Vagina (tissue), 2 donors: ENCODE measurements around the gene MARK1. TPM values are rescaled to one million over a fixed set of nuclear protein-coding genes. Genes with fewer than 3 reads are reported as not detected.
"Not testable (repeated sequence)": the region's sequence is repeated elsewhere in the genome, so short reads cannot be mapped to it uniquely, and the experiment has no call there.

Experiments used
- DNase-seq, 2 donors: peaks; one replicate each; pipeline ENCODE4 v3.0.0-alpha.2; 2017; ENCODE audit errors: extremely low spot score in 2 of 2
- H3K27ac ChIP-seq: fragments of 200-600 bp; sonication (generic); one replicate; pipeline ENCODE4 v1.5.1; 2019
- H3K27me3 ChIP-seq: fragments of 200-600 bp; sonication (generic); one replicate; pipeline ENCODE4 v1.5.1; 2019
- H3K36me3 ChIP-seq, 2 donors: fragments of 200-600 bp; sonication (generic); one replicate each; pipeline ENCODE4 v1.5.1; 2017 to 2019
- H3K4me1 ChIP-seq: fragments of 200-600 bp; sonication (generic); one replicate; pipeline ENCODE4 v1.5.1; 2019
- H3K4me3 ChIP-seq, 2 donors: fragments of 200-600 bp; sonication (generic); 1 replicate in 1 of 2; 2 replicates in 1 of 2; pipeline ENCODE4 v1.5.1; 2016 to 2019
- H3K9me3 ChIP-seq: fragments of 200-600 bp; sonication (generic); one replicate; pipeline ENCODE4 v1.5.1; 2019
- POLR2A ChIP-seq, 2 donors: fragments of 450-650 bp; IDR thresholded peaks; one replicate each; pipeline ENCODE4 v1.6.1; 2017; ENCODE audit warnings: antibody characterized with exemption in 2 of 2, mild to moderate bottlenecking in 2 of 2, moderate library complexity in 2 of 2
- POLR2AphosphoS5 ChIP-seq, 2 donors: sonication (generic); formaldehyde crosslinking; IDR thresholded peaks; one replicate each; pipeline ENCODE4 v1.9.0; 2017; ENCODE audit warnings: antibody characterized with exemption in 2 of 2, mild to moderate bottlenecking in 2 of 2, low read depth in 1 of 2; ENCODE audit not compliant: insufficient read depth in 1 of 2
- intact Hi-C: fragments of 100-400 bp; cut with DNase I; formaldehyde crosslinking; loops from one replicate; pipeline ENCODE4 v1.15.1; 2023
- total RNA-seq: library from RNA; depleted of rRNA; stranded (reverse); fragments of >200 nt; gene quantifications from one replicate; pipeline ENCODE4 v1.2.3, GENCODE V29; 2016
- TF ChIP-seq, protein P1 (sequence below), 3 experiments: fragments of 450-650 bp in 2 of 3; fragments of 200-600 bp in 1 of 3; sonication (generic) in 1 of 3; IDR thresholded peaks; one replicate each; pipeline ENCODE4 v1.5.1; 2017 to 2019; ENCODE audit warnings: antibody characterized with exemption in 3 of 3, mild to moderate bottlenecking in 2 of 3, moderate library complexity in 2 of 3

Gene MARK1
- total RNA-seq, 1 donor from 2014 or later, result 13.0 TPM

DNA sequence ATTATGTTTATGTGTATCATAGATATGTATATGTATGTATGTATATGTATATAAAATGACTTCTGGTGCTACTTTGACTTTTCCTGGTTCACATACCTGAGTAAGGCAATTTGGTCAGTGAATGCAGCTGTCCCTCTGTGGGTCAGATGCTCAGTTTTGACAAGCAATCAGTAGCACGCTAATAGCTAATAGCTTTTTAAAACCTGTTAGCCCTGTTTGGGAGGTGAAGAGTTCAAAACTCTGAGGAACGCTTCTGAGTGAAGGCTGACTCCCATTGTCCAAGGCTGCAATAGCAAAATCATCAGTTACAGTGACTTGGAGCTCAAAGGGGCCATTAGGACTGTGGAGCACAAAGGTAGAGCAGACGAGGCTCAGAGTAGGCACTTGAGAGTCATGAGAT, 67.2 kb downstream of the MARK1 start:
- TF ChIP-seq POLR2A (IDR thresholded peaks at IDR 0.05), result no peak
- no peak for TF ChIP-seq POLR2AphosphoS5 (IDR thresholded peaks at IDR 0.05; ENCODE audit: insufficient read depth in 1 of 2, low read depth in 1 of 2)
- TF ChIP-seq, protein P1, sequence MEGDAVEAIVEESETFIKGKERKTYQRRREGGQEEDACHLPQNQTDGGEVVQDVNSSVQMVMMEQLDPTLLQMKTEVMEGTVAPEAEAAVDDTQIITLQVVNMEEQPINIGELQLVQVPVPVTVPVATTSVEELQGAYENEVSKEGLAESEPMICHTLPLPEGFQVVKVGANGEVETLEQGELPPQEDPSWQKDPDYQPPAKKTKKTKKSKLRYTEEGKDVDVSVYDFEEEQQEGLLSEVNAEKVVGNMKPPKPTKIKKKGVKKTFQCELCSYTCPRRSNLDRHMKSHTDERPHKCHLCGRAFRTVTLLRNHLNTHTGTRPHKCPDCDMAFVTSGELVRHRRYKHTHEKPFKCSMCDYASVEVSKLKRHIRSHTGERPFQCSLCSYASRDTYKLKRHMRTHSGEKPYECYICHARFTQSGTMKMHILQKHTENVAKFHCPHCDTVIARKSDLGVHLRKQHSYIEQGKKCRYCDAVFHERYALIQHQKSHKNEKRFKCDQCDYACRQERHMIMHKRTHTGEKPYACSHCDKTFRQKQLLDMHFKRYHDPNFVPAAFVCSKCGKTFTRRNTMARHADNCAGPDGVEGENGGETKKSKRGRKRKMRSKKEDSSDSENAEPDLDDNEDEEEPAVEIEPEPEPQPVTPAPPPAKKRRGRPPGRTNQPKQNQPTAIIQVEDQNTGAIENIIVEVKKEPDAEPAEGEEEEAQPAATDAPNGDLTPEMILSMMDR (IDR thresholded peaks at IDR 0.05), result no peak
- no peaks in the 10 kb centered on the region for H3K4me1 ChIP-seq
- intact Hi-C loops, result no loop called here
- DNase-seq, result no peak
- peaks cover 0 to 7% of the 10 kb centered on the region in 2 donors for H3K36me3 ChIP-seq
- no peaks in the 10 kb centered on the region for H3K9me3 ChIP-seq
- no peaks in the 10 kb centered on the region for H3K27me3 ChIP-seq
- H3K4me3 ChIP-seq, result no peak overlapping the region
- H3K27ac ChIP-seq, result no peak overlapping the region

DNA sequence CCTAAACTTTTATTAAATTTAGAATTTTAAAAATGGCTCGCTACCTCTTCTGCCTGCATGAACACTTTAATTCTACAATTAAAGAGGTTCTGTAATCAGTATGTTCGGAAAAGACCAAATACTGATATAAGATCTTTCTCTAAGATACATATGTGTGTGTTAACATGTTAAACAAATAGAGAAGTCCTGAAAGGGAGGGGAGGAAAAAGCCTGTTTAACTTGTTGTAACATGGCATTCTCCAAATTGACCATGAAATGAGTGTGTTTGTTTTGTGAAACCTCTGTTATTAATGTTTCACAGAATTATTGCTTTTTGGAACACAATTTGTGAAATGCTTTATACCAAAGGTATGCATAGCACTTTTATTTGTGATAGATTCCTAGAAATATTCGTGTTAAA, 77.0 kb downstream of the MARK1 start:
- DNase-seq, result no peak
- Histone ChIP-seq H3K4me1 (no peaks in the 10 kb centered on the region), H3K9me3 (no peaks in the 10 kb centered on the region), H3K27ac (no peak overlapping the region), H3K4me3 (no peak overlapping the region), H3K27me3 (no peaks in the 10 kb centered on the region), H3K36me3 (no peaks in the 10 kb centered on the region)
- TF ChIP-seq POLR2A (IDR thresholded peaks at IDR 0.05) (no peak), POLR2AphosphoS5 (IDR thresholded peaks at IDR 0.05; ENCODE audit: insufficient read depth in 1 of 2, low read depth in 1 of 2) (no peak)
- TF ChIP-seq, protein P1 (IDR thresholded peaks at IDR 0.05), result no peak
- intact Hi-C loops, result no loop called here

DNA sequence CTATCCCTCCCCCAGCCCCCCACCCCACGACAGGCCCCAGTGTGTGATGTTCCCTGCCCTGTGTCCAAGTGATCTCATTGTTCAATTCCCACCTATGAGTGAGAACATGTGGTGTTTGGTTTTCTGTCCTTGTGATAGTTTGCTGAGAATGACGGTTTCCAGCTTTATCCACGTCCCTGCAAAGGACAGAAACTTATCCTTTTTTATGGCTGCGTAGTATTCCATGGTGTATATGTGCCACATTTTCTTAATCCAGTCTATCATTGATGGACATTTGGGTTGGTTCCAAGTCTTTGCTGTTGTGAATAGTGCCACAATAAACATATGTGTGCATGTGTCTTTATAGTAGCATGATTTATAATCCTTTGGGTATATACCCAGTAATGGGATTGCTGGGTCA, 77.7 kb downstream of the MARK1 start:
- H3K4me1 ChIP-seq, DNase-seq, H3K4me3 ChIP-seq, H3K36me3 ChIP-seq, H3K9me3 ChIP-seq, H3K27ac ChIP-seq, intact Hi-C loops, H3K27me3 ChIP-seq: not testable (repeated sequence)

DNA sequence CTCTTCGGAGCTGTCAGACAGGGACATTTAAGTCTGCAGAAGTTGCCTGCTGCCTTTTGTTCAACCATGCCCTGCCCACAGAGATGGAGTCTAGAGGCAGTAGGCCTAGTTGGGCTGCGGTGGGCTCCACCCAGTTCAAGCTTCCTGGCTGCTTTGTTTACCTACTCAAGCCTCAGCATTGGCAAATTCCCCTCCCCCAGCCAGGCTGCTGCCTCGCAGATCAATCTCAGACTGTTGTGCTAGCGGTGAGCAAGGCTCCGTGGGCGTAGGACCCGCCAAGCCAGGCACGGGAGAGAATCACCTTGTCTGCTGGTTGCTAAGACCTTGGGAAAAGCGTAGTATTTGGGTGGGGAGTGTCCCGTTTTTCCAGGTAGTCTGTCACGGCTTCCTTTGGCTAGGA, 83.2 kb downstream of the MARK1 start:
- H3K4me3 ChIP-seq, H3K9me3 ChIP-seq, intact Hi-C loops, H3K27ac ChIP-seq, DNase-seq, H3K27me3 ChIP-seq, H3K4me1 ChIP-seq, H3K36me3 ChIP-seq: not testable (repeated sequence)

DNA sequence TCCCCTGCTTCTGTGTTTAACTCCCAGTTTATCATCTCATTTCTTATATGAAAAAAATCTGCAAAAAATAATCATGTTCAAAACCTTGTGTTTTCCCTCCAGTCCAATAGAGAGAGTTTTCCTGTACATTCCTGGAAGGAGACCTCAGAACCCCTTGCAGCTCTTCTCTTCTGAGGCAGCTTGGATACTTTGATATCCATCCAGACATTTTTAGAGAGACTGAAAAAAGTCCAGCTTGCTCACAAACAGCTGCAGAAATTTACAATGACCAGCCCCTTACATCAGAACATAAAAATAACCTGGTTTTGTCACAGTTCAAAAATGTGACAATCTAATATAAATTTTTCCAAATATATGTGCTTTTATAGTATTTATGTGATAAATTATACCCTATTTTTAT, 88.9 kb downstream of the MARK1 start:
- H3K27ac ChIP-seq, result no peak overlapping the region
- H3K36me3 ChIP-seq, result peaks cover 0 to 4% of the 10 kb centered on the region in 2 donors
- no peaks in the 10 kb centered on the region for H3K27me3 ChIP-seq
- intact Hi-C loops, result no loop called here
- DNase-seq, result no peak
- no peak for TF ChIP-seq POLR2A (IDR thresholded peaks at IDR 0.05)
- H3K9me3 ChIP-seq, result no peaks in the 10 kb centered on the region
- H3K4me3 ChIP-seq, result no peak overlapping the region
- no peaks in the 10 kb centered on the region for H3K4me1 ChIP-seq

DNA sequence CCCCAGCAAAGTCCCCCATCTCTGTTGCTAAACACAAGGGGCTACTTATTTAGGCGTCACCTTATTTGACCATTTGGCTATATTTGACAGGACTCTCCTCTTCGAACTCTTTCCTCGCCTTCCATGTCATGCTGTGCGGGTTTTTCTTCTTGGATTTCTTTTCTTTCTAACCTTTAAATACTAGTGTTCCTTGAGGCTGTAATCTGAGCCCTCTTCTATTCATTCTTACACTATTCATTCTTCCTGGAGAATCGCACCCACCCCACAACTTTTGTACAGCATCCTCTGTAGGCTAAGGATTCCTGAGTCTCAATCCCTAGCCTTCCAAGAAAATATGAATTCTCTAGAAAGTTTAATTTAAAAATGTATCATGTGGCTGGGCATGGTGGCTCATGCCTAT, 100.5 kb downstream of the MARK1 start:
- no peaks in the 10 kb centered on the region for H3K9me3 ChIP-seq
- H3K27me3 ChIP-seq, result no peaks in the 10 kb centered on the region
- no peaks in the 10 kb centered on the region for H3K4me1 ChIP-seq
- intact Hi-C loops, result no loop called here
- no peak for TF ChIP-seq POLR2A (IDR thresholded peaks at IDR 0.05)
- TF ChIP-seq, protein P1 (IDR thresholded peaks at IDR 0.05), result no peak
- no peak for TF ChIP-seq POLR2AphosphoS5 (IDR thresholded peaks at IDR 0.05; ENCODE audit: insufficient read depth in 1 of 2, low read depth in 1 of 2)
- no peaks in the 10 kb centered on the region for H3K36me3 ChIP-seq
- no peak overlapping the region for H3K4me3 ChIP-seq
- DNase-seq, result no peak
- H3K27ac ChIP-seq, result no peak overlapping the region

DNA sequence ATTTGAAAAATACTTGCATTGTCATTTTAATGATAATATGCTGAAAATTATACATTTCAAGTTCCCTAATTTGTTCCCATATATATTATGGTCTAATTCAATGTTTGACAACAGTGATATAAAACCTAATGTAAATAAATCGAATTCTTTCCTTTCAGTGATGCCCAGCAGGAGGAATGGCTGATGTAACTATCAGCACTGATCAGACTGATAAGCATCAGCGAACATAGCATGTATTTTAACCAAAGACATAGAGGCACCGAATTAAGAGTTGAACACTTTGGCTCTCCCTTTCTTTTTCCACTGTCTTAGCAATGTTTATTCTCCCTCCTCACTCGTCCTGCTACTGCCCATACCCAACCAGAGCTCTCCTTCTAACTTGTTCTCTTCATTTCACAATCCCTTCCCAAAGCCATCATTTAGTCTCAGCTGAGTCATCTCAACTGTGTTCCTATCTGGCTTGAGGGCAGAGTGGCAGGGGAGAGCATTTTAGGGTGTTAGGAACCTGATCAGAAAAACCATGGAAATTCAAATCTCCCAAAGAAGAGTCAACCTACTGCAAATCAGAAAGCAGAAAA, 103.4 kb downstream of the MARK1 start:
- no peak overlapping the region for H3K4me3 ChIP-seq

More for the DNA sequence above, 103.4 kb downstream of the MARK1 start:
- no peaks in the 10 kb centered on the region for H3K27me3 ChIP-seq
- no peaks in the 10 kb centered on the region for H3K4me1 ChIP-seq
- no peak overlapping the region for H3K27ac ChIP-seq
- DNase-seq, result no peak
- H3K9me3 ChIP-seq, result no peaks in the 10 kb centered on the region
- TF ChIP-seq POLR2AphosphoS5 (IDR thresholded peaks at IDR 0.05; ENCODE audit: insufficient read depth in 1 of 2, low read depth in 1 of 2) (no peak), POLR2A (IDR thresholded peaks at IDR 0.05) (no peak)
- TF ChIP-seq, protein P1 (IDR thresholded peaks at IDR 0.05), result no peak
- no peaks in the 10 kb centered on the region for H3K36me3 ChIP-seq
- intact Hi-C loops, result no loop called here
